CD1c-positive myeloid dendritic cell (primary cell): Measurements from ENCODE around the gene PITPNM3.

Experiments used
- DNase-seq: peaks from one replicate; pipeline ENCODE4 v3.0.0-alpha.2; 2016; ENCODE audit errors: extremely low spot score

Gene PITPNM3

GRCh38 chr17:6479622-6480302 lies 76.6 kb downstream of the PITPNM3 start:
- no peak for DNase-seq

GRCh38 chr17:6478486-6478885 lies 77.9 kb downstream of the PITPNM3 start:
- DNase-seq = no peak

GRCh38 chr17:6477831-6478383 lies 78.4 kb downstream of the PITPNM3 start:
- DNase-seq = no peak

- DNase-seq = no peak
Measured at GRCh38 chr17:6476810-6477179, 79.6 kb downstream of the PITPNM3 start.

GRCh38 chr17:6476076-6476809 lies 80.1 kb downstream of the PITPNM3 start:
- DNase-seq = no peak

- no peak for DNase-seq
Measured at GRCh38 chr17:6475411-6475810, 80.9 kb downstream of the PITPNM3 start.

- no peak for DNase-seq
Measured at GRCh38 chr17:6474906-6475305, 81.4 kb downstream of the PITPNM3 start.

GRCh38 chr17:6474376-6474775 lies 82.0 kb downstream of the PITPNM3 start:
- DNase-seq = no peak

GRCh38 chr17:6473128-6473767 lies 83.1 kb downstream of the PITPNM3 start:
- peak; percentile 77 for DNase-seq

- DNase-seq = no peak
Measured at GRCh38 chr17:6472517-6472916, 83.8 kb downstream of the PITPNM3 start.

GRCh38 chr17:6471531-6472465 lies 84.6 kb downstream of the PITPNM3 start:
- no peak for DNase-seq

- no peak for DNase-seq
Measured at GRCh38 chr17:6470751-6471521, 85.4 kb downstream of the PITPNM3 start.

- DNase-seq = no peak
Measured at GRCh38 chr17:6470146-6470718, 86.1 kb downstream of the PITPNM3 start.

- no peak for DNase-seq
Measured at GRCh38 chr17:6468051-6468790, 88.1 kb downstream of the PITPNM3 start.

GRCh38 chr17:6467567-6467966 lies 88.8 kb downstream of the PITPNM3 start:
- no peak for DNase-seq

- DNase-seq = no peak
Measured at GRCh38 chr17:6465206-6466003, 91.0 kb downstream of the PITPNM3 start.

GRCh38 chr17:6464446-6465041 lies 91.8 kb downstream of the PITPNM3 start:
- DNase-seq = no peak

GRCh38 chr17:6463616-6464445 lies 92.5 kb downstream of the PITPNM3 start:
- no peak for DNase-seq
